HCT116 (cell line): ENCODE measurements around the gene SLC37A3.

Source experiments
- ATF3 ChIP-seq: IDR thresholded peaks from 2 replicates; pipeline ENCODE4 v1.6.1; 2012
- CTCF ChIP-seq, 3 experiments: fragments of 200-600 bp in 1 of 3; sonication (generic) in 1 of 3; IDR thresholded peaks in 2 of 3; conservative IDR thresholded peaks in 1 of 3; 2 replicates each; pipeline ENCODE4 v1.5.1; 2012 to 2017; ENCODE audit warnings: low read depth in 2 of 3, low read length in 2 of 3, antibody characterized with exemption in 1 of 3, borderline replicate concordance in 1 of 3, control low read depth in 1 of 3, mild to moderate bottlenecking in 1 of 3, mixed read lengths in 1 of 3, mixed run types in 1 of 3, moderate library complexity in 1 of 3; ENCODE audit not compliant: insufficient read depth in 1 of 3
- ELF1 ChIP-seq: IDR thresholded peaks from 2 replicates; pipeline ENCODE4 v1.6.1; 2012; ENCODE audit warnings: low read depth, borderline replicate concordance
- EZH2phosphoT487 ChIP-seq: fragments of 200-600 bp; IDR thresholded peaks from 2 replicates; pipeline ENCODE4 v1.6.1; 2018; ENCODE audit warnings: antibody characterized with exemption, borderline replicate concordance
- MAX ChIP-seq: IDR thresholded peaks from 2 replicates; pipeline ENCODE4 v1.6.1; 2012
- RAD21 ChIP-seq: IDR thresholded peaks from 2 replicates; pipeline ENCODE4 v1.6.1; 2012; ENCODE audit warnings: low read depth, mild to moderate bottlenecking
- SP1 ChIP-seq: IDR thresholded peaks from 2 replicates; pipeline ENCODE4 v1.6.1; 2012; ENCODE audit warnings: low read depth
- SRF ChIP-seq: IDR thresholded peaks from 2 replicates; pipeline ENCODE4 v1.6.1; 2012; ENCODE audit warnings: low read depth
- YY1 ChIP-seq: IDR thresholded peaks from 2 replicates; pipeline ENCODE4 v1.6.1; 2011; ENCODE audit warnings: low read length, low read depth, moderate library complexity, mild to moderate bottlenecking; ENCODE audit not compliant: insufficient replicate concordance; ENCODE audit errors: extremely low read depth

GRCh38 chr7:140342727-140343514, 55.4 kb downstream of the SLC37A3 start:
- TF ChIP-seq YY1 = no peak
- TF ChIP-seq SRF = no peak
- TF ChIP-seq RAD21 = peak; percentile 66
- TF ChIP-seq ELF1 = no peak
- TF ChIP-seq SP1 = no peak
- TF ChIP-seq EZH2phosphoT487 = no peak
- TF ChIP-seq CTCF (IDR thresholded peaks at IDR 0.05 in 2 of 3, conservative IDR thresholded peaks at IDR 0.05 in 1 of 3; ENCODE audit: borderline replicate concordance in 1 of 3, insufficient read depth in 1 of 3, low read depth in 2 of 3, low read length in 2 of 3) = peak; percentile 10 to 45 (median 37); a peak in 4 of 6 replicates
- TF ChIP-seq ATF3 = no peak
- no peak for TF ChIP-seq MAX
